Activated CD4-positive, CD25-positive, alpha-beta regulatory T cell treated with anti-CD3 and anti-CD28 coated beads, Interleukin-2, amount 50 U/mL, for 24 hours (primary cell): ENCODE measurements around the gene OR2S2.
"Not testable (repeated sequence)": the region's sequence is repeated elsewhere in the genome, so short reads cannot be mapped to it uniquely, and the experiment has no call there.

Source experiments
- ATAC-seq, 2 donors: fragments of 150-1000 bp; cut with Tn5 transposase; one replicate each; pipeline ENCODE4 v1.10.0; 2021; ENCODE audit warnings: mild to moderate bottlenecking in 1 of 2, moderate library complexity in 1 of 2

The OR2S2 gene

DNA sequence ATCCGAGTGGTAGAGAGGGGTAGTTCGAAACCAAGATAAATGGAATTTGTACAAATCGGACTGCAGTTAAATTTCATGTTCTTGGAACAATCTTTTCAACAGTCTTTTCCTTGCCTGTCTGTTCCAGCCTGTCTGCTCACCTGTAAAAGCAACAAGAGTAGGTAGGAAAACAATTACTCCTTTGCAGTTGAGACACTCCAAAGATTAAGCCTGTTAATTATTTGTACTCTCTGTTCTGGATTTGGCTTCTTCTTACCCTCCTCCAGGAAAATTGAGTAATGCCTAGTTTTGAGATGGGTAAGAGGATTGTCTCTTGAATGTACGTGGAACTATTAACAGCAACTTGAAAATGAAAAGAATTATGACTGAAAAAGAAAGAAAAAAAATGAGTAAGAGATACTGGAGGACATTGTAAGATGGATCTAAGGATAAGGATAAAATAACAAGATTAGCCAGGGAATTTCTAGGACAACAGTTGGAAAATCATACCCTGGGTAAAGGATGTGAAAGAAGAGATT lies 24.3 kb downstream of the OR2S2 start:
- no peak for ATAC-seq

DNA sequence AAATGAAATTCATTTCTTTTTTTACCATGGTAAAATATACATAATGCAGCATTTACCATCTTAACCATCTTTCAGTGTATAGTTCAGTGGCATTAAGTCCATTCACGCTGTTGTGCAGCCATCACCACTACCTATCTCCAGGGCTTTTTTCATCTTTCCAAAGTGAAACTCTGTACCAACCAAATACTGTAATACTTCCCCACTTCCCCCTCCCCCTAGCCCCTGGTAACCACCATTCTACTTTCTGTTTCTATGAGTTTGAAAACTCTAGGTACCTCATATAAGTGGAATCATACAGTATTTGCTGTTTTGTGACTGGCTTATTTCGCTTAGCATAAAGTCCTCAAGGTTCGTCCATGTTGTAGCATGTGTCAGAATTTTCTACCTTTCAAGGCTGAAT lies 25.2 kb downstream of the OR2S2 start:
- ATAC-seq, result peak; percentile 51 to 85

DNA sequence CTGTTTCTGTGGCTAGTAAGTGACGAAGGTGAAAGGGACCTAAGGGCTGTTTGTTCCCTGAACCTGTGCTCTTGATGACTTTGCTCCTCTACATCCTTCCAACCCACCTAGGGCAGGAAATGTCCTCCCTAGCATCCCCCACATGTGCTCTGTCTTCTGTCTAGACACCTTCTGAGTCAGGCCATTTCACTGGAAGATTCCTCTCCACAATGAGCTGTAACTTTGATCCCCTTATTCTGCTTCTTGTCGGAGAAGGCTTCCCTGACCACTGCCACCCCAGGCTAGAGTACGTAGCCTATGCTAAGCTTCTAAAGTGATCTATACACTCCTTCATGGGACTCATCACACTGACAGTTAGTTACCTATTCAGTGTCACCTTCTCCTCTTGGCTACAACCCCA lies 27.0 kb downstream of the OR2S2 start:
- no peak for ATAC-seq

DNA sequence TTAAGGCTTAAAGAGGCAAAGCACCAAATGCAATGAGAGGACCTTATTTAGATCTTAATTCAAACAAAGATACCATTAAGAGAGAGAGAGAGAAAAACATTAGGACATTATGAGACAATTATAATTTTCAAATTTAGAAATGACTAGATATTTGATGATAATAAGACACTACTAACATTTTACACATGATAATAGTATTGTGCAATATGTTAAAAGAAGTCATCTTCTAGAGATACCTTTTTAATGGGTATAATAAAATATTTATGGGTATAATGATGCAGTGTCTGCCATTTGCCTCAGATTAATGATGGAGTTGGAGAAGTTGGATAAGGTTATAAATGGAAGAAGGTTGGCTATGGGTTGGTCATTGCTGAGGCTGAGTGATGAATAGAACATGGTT lies 27.4 kb downstream of the OR2S2 start:
- no peak for ATAC-seq

DNA sequence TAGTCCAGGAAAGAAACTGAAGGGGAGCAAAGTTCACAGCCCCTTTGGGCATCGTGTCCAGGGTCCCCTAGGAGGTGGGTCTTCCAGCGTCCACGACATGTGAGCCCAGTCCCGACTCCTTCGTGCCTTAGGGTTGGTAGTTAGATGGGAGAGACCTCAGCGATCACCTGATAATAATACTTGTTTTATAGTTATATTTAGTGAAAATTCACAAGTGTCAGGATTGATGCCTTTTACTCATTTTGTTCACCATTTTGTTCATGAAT lies 28.6 kb downstream of the OR2S2 start:
- no peak for ATAC-seq

DNA sequence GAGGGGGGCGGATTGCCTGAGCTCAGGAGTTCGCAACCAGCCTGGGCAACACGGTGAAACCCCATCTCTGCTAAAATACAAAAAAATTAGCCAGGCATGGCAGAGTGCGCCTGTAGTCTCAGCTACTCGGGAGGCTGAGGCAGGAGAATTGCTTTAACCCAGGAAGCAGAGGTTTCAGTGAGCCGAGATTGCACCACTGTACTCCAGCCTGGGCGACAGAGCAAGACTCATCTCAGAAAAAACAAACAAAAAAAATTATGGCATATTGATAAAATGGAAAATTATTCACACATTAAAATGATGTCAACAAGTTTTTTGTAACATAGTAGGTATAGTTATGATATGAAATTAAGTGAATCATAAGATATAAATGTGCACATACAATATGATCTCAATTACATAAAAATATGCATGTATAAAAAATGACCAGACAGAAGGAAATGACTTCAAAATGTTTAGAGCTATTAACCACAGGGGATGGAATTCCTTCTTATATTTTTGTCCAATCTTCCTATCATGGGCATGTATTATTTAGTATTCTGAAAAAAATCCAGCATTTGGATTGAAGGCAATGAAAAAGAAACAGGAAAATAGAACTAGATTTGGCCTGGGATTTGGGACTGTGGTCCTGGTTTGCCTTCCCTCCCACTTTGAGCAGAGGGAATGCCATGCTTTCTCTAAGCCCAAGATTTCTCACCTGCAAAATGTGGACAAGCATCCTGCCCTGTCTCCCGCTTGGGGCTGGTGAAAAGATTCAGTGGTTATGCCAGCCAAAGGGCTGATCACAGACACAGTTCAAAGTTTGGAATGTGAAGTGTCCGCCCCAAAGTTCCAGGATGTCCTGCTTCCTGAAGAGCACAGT lies 29.1 kb downstream of the OR2S2 start:
- ATAC-seq, result no peak

DNA sequence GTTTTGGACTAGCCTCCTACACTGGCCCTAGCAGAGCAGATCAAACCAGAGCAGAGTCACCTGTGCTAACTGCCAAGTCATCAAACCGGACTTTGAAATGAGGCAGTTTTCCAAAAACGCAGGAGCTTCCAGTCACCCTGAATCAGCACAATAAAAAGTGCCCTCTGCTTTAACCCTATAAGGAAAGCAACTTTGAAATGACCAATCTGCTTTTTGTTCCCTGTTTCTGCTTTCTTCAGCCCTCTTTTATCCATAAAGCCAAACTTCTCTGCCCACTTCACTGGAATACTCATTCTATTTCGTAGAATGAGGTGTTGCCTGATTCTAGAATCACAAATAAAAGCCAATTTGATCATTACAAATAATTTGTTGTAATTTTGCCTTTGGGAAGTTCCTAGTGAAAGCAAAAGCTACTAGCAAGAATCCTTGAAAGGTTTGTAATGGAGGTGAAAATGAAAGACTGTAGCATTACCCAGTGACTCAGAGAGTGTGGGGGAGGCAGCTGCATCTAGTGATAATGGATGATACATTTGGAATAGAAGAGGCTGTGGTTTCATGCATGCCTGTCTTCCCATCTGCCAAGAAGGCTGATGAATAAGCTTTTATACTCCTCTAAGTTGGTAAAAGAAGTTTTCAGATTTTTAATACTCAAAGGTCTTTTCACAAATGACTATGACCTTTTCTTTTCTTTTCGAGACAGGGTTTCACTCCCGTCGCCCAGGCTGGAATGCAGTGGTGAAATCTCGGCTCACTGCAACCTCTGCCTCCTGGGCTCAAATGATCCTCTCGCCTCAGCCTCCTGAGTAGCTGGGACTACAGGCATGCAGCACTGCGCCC lies 33.8 kb downstream of the OR2S2 start:
- ATAC-seq, result peak; percentile 71 to 85

DNA sequence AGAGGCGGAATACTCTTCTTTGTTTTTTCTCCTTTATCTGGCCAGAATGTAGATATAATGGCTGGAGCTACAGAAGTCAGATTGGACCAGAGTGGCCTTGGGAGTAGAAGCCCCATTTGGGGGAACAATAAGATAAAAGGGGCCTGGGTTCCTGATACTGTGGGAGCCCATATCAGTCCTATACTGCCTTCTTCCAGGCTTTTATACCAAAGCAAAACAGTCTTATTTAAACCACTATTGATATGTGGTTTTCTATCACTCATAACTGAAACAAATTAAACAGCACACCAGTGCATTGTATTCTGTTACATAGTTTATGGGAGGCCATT lies 34.4 kb downstream of the OR2S2 start:
- no peak for ATAC-seq

GRCh38 chr9:35920051-35920620 lies 37.8 kb downstream of the OR2S2 start:
- no peak for ATAC-seq

DNA sequence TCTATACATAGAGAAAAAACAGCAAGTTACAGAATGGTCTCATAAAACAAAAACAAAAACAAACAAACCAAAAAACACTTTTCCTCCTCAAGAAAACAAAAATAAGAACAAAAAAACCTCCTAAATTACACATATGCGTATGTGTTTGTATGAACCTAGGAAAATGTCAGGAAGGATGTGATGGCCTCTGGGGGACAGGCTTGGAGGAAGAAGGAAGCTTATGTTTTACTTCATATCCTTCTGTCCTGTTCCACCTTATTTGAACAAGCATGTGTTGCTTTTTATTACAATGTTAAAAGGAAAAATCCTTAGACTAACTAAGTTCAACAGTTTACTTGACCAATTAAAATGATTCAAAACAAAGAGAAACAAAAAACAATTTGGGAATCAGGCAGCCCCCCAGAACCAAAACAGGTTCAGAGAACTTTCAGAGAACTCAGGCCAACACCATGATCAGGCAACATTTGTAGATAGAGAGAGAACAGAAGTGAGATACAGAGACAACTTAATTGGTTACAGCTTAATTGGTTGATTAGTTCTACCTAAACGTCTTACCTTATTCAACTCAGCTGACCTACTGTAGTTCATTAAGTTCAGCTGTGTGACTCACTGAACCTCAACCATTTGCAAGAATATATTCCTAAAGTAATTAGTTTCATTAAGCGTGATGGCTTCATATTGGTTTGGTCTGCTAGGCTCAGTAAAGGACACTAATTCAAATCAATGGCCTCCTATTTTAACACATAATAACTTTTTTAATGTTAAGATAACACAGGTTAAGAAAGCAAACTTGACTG lies 38.5 kb downstream of the OR2S2 start:
- ATAC-seq, result no peak

DNA sequence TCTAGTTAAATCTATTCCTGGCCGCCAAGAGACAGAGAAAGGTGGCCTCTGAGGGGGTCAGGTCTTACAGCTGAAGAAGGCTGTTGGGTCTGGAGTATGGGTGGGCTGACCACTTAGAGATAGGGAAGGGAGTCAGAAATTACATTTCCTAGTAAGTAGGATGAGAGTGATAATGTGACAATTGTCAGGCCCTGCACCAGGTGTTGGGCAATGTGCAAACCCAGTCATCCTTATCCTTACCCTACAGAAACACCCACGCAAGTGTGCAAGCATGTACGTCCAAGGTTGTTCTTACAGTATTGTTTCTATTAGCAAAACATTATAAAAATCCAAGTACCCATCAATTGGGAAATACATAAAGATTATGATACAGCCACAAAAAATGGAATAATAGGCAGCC lies 39.2 kb downstream of the OR2S2 start:
- ATAC-seq, result no peak

DNA sequence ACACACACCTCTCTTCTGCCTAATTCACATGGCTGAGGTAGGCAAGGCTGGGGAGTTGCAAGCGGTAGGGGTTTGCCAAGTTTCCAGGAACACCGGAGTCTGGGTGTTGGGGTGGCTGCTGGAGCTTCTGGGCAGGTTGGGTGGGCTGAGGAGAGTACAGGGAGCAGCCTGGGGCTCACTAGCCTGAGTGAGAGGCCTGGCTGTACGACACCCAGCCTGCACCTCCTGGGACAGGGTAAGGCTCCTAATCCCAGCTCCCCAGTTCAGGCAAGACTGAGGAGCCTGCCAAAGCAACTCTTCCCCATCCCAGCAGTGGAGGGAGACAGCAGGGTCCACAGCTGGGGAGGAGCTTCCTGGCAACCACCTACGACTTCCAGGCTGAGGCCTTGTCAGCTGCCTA lies 40.7 kb downstream of the OR2S2 start:
- no peak for ATAC-seq

GRCh38 chr9:35915681-35916294 lies 42.2 kb downstream of the OR2S2 start:
- no peak for ATAC-seq

- ATAC-seq, result no peak
These were observed 43.6 kb downstream of the OR2S2 start for GRCh38 chr9:35914301-35914807.

DNA sequence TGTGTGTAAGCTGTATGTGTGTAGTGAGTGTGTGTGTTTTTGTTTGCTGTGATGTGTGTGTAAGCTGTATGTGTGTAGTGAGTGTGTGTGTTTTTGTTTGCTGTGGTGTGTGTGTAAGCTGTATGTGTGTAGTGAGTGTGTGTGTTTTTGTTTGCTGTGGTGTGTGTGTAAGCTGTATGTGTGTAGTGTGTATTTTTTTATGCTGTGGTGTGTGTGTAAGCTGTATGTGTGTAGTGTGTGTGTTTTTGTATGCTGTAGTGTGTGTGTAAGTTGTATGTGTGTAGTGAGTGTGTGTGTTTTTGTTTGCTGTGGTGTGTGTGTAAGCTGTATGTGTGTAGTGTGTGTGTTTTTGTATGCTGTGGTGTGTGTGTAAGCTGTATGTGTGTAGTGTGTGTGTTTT lies 44.5 kb downstream of the OR2S2 start:
- not testable (repeated sequence) for ATAC-seq

DNA sequence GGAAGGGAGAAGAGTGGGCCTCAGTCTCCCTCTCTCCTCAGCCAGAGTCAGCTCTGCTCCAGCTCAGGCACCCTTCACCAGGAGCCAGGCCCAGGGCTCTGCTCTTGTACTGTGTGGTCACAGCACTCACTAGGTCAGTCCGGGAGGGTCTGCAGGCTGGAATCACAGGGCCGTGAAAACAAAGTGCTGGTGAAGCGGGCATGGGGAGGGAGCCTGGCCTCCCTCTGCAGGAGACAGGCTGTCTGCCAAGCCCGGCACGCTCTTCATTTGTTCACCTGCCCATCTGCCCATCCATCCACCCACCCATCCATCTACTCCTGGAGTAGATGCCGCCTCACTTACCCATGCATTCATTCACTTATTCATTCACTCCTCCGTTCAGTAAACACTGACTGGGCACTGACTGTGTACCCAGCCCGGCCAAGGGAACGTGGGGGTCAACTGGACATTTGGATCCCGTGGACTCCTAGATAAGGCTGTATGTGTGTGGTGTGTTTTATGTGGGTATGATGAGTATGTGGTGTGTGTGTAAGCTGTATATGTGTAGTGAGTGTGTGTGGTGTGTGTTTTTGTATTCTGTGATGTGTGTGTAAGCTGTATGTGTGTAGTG lies 45.1 kb downstream of the OR2S2 start:
- ATAC-seq, result no peak

GRCh38 chr9:35911690-35912089 lies 46.3 kb downstream of the OR2S2 start:
- no peak for ATAC-seq

GRCh38 chr9:35910613-35911359 lies 47.2 kb downstream of the OR2S2 start:
- peak in 1 of 2 donors; percentile 67 for ATAC-seq

DNA sequence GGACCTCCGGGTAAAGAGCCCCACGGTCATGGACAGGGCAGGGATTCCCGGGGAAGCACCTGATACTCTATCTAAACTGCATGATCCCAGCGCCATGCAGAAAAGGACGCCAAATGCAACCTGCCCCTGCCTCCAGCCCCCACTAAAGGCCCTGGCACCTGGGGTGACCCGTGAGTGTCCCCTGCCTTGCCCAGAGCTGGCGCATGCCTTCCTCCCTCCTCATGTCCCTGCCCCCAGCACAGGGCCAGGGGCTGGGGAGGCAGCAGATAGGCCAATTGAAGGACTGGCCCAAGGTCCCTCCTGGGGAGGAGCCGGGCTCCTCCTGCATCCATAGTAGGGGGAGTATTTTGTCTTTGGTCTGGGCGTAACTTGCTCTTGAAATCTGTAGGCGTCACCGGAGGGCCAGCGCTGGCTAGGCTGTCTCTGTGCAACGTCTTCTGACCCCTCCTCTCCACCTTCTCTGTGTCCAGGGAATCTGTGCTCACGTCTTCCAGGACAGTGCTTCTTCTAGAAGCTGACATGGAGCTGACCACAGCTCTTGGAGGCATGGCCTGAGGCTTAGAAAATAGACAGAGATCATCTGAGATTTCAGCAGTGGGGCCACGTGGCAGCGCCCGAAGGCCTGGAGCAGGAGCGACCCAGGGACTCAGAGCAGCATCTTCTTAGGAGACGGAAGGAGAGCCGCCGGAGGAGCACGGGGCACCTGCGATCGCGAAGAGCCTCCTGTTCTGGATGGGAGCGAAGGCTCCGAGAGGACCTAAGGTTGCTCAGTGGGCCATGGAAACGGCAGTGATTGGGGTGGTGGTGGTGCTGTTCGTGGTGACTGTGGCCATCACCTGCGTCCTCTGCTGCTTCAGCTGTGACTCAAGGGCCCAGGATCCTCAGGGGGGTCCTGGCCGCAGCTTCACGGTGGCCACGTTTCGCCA lies 48.0 kb downstream of the OR2S2 start:
- no peak for ATAC-seq

GRCh38 chr9:35909274-35909673 lies 48.7 kb downstream of the OR2S2 start, which contains the start of gene SPAAR:
TSS of gene SPAAR (plus strand) at chr9:35909490. CDS start at chr9:35910464, 974 bp downstream.
- no peak for ATAC-seq
